K562 (cell line): ENCODE data around the gene PARP1. TPM values are rescaled to one million over a fixed set of nuclear protein-coding genes. Genes with fewer than 3 reads are reported as not detected.

Experiments used
- ADNP ChIP-seq: fragments of 200-800 bp; sonication (Bioruptor generic); IDR thresholded peaks from 2 replicates; pipeline ENCODE4 v1.6.1; 2016; ENCODE audit warnings: missing genetic modification characterization, missing compliant biosample characterization
- ARID1B ChIP-seq: fragments of 450-650 bp; IDR thresholded peaks from 2 replicates; pipeline ENCODE4 v1.6.1; 2016; ENCODE audit warnings: antibody characterized with exemption, mild to moderate bottlenecking, inconsistent platforms
- DPF2 ChIP-seq: fragments of 450-650 bp; IDR thresholded peaks from 2 replicates; pipeline ENCODE4 v1.6.1; 2016
- EWSR1 ChIP-seq: fragments of 450-650 bp; IDR thresholded peaks from 2 replicates; pipeline ENCODE4 v1.6.1; 2018; ENCODE audit warnings: borderline replicate concordance, mild to moderate bottlenecking, low read depth, moderate library complexity; ENCODE audit not compliant: partially characterized antibody
- HCFC1 ChIP-seq: IDR thresholded peaks from 2 replicates; pipeline ENCODE4 v1.6.1; 2012; ENCODE audit warnings: low read depth, low read length, improper control_type of control experiment
- HINFP ChIP-seq: fragments of 450-650 bp; conservative IDR thresholded peaks from 2 replicates; pipeline ENCODE4 v1.6.1; 2016; ENCODE audit warnings: missing genetic modification characterization, low read depth, mild to moderate bottlenecking, control low read depth, missing compliant biosample characterization
- KLF13 ChIP-seq: fragments of 450-650 bp; IDR thresholded peaks from 2 replicates; pipeline ENCODE4 v1.6.1; 2016; ENCODE audit warnings: missing genetic modification characterization, low read depth, mild to moderate bottlenecking, missing compliant biosample characterization, moderate library complexity, borderline replicate concordance
- RREB1 ChIP-seq: fragments of 250-450 bp; sonication (Bioruptor Pico); IDR thresholded peaks from 2 replicates; pipeline ENCODE4 v1.4.0; 2020
- SIX5 ChIP-seq, 2 experiments: IDR thresholded peaks; 2 replicates each; pipeline ENCODE4 v1.6.1; 2011; ENCODE audit warnings: low read length in 2 of 2, borderline replicate concordance in 1 of 2, low read depth in 1 of 2, mild to moderate bottlenecking in 1 of 2, moderate library complexity in 1 of 2; ENCODE audit not compliant: insufficient read depth in 1 of 2
- SP1 ChIP-seq: sonication (generic); formaldehyde crosslinking; IDR thresholded peaks from 2 replicates; pipeline ENCODE4 v1.8.1; 2022; ENCODE audit warnings: mild to moderate bottlenecking, missing genetic modification reagents
- SRSF3 ChIP-seq: fragments of 200-400 bp; formaldehyde crosslinking; IDR thresholded peaks from 2 replicates; pipeline ENCODE4 v1.6.1; 2016; ENCODE audit warnings: mild to moderate bottlenecking, low read length, moderate library complexity; ENCODE audit not compliant: insufficient read depth
- TEAD4 ChIP-seq, 2 experiments: sonication (generic) in 1 of 2; formaldehyde crosslinking in 1 of 2; IDR thresholded peaks; 2 replicates each; pipeline versions ENCODE4 v1.6.1 to v1.8.0; 2012 to 2022; ENCODE audit warnings: borderline replicate concordance in 1 of 2, inconsistent platforms in 1 of 2, low read length in 1 of 2, mild to moderate bottlenecking in 1 of 2, missing genetic modification reagents in 1 of 2
- TRIM25 ChIP-seq: fragments of 450-650 bp; IDR thresholded peaks from 2 replicates; pipeline ENCODE4 v1.7.0; 2016; ENCODE audit warnings: borderline replicate concordance
- ZBTB7A ChIP-seq: IDR thresholded peaks from 2 replicates; pipeline ENCODE4 v1.6.1; 2011; ENCODE audit warnings: low read depth, mild to moderate bottlenecking, low read length, moderate library complexity, borderline replicate concordance; ENCODE audit not compliant: control insufficient read depth
- ZNF324 ChIP-seq: fragments of 250-450 bp; sonication (Bioruptor Pico); IDR thresholded peaks from 2 replicates; pipeline ENCODE4 v1.4.0; 2020; ENCODE audit warnings: mild to moderate bottlenecking
- ZNF740 ChIP-seq, 3 experiments: fragments of 200-800 bp in 1 of 3; sonication (Bioruptor generic) in 1 of 3; sonication (generic) in 1 of 3; formaldehyde crosslinking in 1 of 3; IDR thresholded peaks; 2 replicates each; pipeline versions ENCODE4 v1.6.1 to v1.8.0; 2016 to 2022; ENCODE audit warnings: mild to moderate bottlenecking in 2 of 3, missing compliant biosample characterization in 2 of 3, missing genetic modification characterization in 2 of 3, missing genetic modification reagents in 1 of 3
- polyA plus RNA-seq, 8 experiments: library from polyadenylated mRNA; depleted of rRNA in 4 of 8; stranded (reverse) in 5 of 8; unstranded in 3 of 8; fragments of >200 nt; fragmentation: Nextera tagmentation in 2 of 8; fragmentation: Illumina TruSeq in 1 of 8; extraction: Ambion mirVana in 2 of 8; extraction: Trizol in 1 of 8; gene quantifications; 2 replicates each; pipeline versions ENCODE4 v1.2.1 to v1.2.3, GENCODE V29; 2011 to 2014; ENCODE audit warnings: inconsistent platforms in 1 of 8, missing spikeins in 1 of 8
- total RNA-seq, 7 experiments: library from RNA; depleted of rRNA in 6 of 7; stranded (reverse); fragments of >200 nt in 6 of 7; fragmentation: Illumina TruSeq in 2 of 7; extraction: Trizol in 2 of 7; gene quantifications; 2 replicates each; pipeline versions ENCODE4 v1.2.1 to v1.2.3, GENCODE V29; 2011 to 2021; ENCODE audit warnings: low replicate concordance in 1 of 7

The PARP1 gene
- total and polyA plus RNA-seq, 9 of the 15 experiments (the other 6 are each of a cell fraction or from before 2014, with no cell fraction given): 121 to 306 (median 250) TPM

- TF ChIP-seq ZNF740 (CRISPR knock-in tag; IDR thresholded peaks at IDR 0.05) (no peak), ZNF740 (tag; IDR thresholded peaks at IDR 0.05) (no peak), SP1 (no peak), KLF13 (tag) (no peak), ZBTB7A (no peak), SIX5 (IDR thresholded peaks at IDR 0.05; ENCODE audit: borderline replicate concordance in 1 of 2, insufficient read depth in 1 of 2, low read depth in 1 of 2, low read length in 2 of 2) (no peak), HINFP (tag) (no peak), RREB1 (CRISPR knock-in tag) (no peak), ADNP (no peak), ZNF324 (CRISPR knock-in tag) (no peak), SRSF3 (no peak), HCFC1 (no peak), EWSR1 (no peak), TRIM25 (no peak), ARID1B (no peak), DPF2 (no peak), TEAD4 (IDR thresholded peaks at IDR 0.05; ENCODE audit: low read length) (peak; percentile 63; the same call in 1 of the 2 replicates), TEAD4 (CRISPR knock-in tag; IDR thresholded peaks at IDR 0.05; ENCODE audit: borderline replicate concordance) (no peak)
Measured at GRCh38 chr1:226446094-226446493, 38.2 kb upstream of the PARP1 start (continued).
